GM12864 (cell line): Measurements from ENCODE around the gene SLC16A10.

Experiments used
- DNase-seq: peaks from one replicate; pipeline ENCODE4 v3.0.0-alpha.2; 2011; ENCODE audit warnings: low read depth
- H3K4me3 ChIP-seq: 2 replicates; pipeline ENCODE4 v1.5.1; 2011; ENCODE audit warnings: mild to moderate bottlenecking, low read depth, low read length, control low read depth
- CTCF ChIP-seq: IDR thresholded peaks from 2 replicates; pipeline ENCODE4 v1.5.1; 2011; ENCODE audit warnings: low read depth, mild to moderate bottlenecking, moderate library complexity, low read length, control low read depth, inconsistent platforms; ENCODE audit errors: missing control alignments

The SLC16A10 gene

GRCh38 chr6:111101987-111102386 lies 14.7 kb downstream of the SLC16A10 start:
- TF ChIP-seq CTCF, result no peak
- no peak for DNase-seq
- H3K4me3 ChIP-seq, result no peak overlapping the region

GRCh38 chr6:111105578-111105977 lies 18.3 kb downstream of the SLC16A10 start:
- TF ChIP-seq CTCF, result no peak
- H3K4me3 ChIP-seq, result no peak overlapping the region
- DNase-seq, result no peak

- DNase-seq, result no peak
- TF ChIP-seq CTCF, result no peak
- no peak overlapping the region for H3K4me3 ChIP-seq
Measured at GRCh38 chr6:111107589-111107988, 20.3 kb downstream of the SLC16A10 start.

- no peak for TF ChIP-seq CTCF
- H3K4me3 ChIP-seq, result no peak overlapping the region
- no peak for DNase-seq
Measured at GRCh38 chr6:111110036-111110435, 22.7 kb downstream of the SLC16A10 start.

- DNase-seq, result no peak
- no peak overlapping the region for H3K4me3 ChIP-seq
- no peak for TF ChIP-seq CTCF
Measured at GRCh38 chr6:111113336-111114086, 26.2 kb downstream of the SLC16A10 start.

GRCh38 chr6:111114087-111114443 lies 26.8 kb downstream of the SLC16A10 start:
- no peak overlapping the region for H3K4me3 ChIP-seq
- DNase-seq, result no peak
- TF ChIP-seq CTCF, result no peak

- no peak for DNase-seq
- no peak for TF ChIP-seq CTCF
Measured at GRCh38 chr6:111114482-111114881, 27.2 kb downstream of the SLC16A10 start.

More at GRCh38 chr6:111114482-111114881, 27.2 kb downstream of the SLC16A10 start:
- H3K4me3 ChIP-seq, result no peak overlapping the region
